Hepatocyte (in vitro differentiated cells): ENCODE measurements around the gene ZDHHC14.

Source experiments
- EZH2 ChIP-seq: fragments of 200-600 bp; sonication (generic); IDR thresholded peaks from 2 replicates; pipeline ENCODE4 v1.6.1; 2016; ENCODE audit warnings: antibody characterized with exemption, mild to moderate bottlenecking, borderline replicate concordance
- TF ChIP-seq, protein P1 (sequence below): fragments of 200-600 bp; sonication (generic); IDR thresholded peaks from 2 replicates; pipeline ENCODE4 v1.5.1; 2016; ENCODE audit warnings: antibody characterized with exemption, mild to moderate bottlenecking; ENCODE audit not compliant: poor library complexity

DNA sequence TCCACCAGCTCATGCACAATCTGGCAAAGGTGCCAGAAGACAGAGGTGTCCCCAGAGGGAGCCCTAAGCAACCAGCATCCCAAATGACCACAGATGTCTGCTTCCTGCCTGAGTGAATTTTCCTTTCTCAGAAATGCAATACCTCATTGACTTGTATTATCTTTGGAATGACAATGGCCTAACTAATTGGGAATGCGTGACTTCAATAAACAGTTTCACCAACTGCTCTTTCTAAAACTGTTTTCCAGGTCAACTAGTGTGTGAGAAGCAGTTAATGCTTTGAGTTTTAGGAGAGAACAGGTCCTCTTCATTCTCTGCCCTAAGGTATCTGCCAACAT, 333.1 kb downstream of the ZDHHC14 start:
- TF ChIP-seq, protein P1, sequence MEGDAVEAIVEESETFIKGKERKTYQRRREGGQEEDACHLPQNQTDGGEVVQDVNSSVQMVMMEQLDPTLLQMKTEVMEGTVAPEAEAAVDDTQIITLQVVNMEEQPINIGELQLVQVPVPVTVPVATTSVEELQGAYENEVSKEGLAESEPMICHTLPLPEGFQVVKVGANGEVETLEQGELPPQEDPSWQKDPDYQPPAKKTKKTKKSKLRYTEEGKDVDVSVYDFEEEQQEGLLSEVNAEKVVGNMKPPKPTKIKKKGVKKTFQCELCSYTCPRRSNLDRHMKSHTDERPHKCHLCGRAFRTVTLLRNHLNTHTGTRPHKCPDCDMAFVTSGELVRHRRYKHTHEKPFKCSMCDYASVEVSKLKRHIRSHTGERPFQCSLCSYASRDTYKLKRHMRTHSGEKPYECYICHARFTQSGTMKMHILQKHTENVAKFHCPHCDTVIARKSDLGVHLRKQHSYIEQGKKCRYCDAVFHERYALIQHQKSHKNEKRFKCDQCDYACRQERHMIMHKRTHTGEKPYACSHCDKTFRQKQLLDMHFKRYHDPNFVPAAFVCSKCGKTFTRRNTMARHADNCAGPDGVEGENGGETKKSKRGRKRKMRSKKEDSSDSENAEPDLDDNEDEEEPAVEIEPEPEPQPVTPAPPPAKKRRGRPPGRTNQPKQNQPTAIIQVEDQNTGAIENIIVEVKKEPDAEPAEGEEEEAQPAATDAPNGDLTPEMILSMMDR, result no peak
- TF ChIP-seq EZH2, result no peak
